ENCODE measurements around the gene HOXD13. TPM values are rescaled to one million over a fixed set of nuclear protein-coding genes. Genes with fewer than 3 reads are reported as not detected.

Gene HOXD13
- total and polyA plus RNA-seq, 9 donors: not detected

DNA sequence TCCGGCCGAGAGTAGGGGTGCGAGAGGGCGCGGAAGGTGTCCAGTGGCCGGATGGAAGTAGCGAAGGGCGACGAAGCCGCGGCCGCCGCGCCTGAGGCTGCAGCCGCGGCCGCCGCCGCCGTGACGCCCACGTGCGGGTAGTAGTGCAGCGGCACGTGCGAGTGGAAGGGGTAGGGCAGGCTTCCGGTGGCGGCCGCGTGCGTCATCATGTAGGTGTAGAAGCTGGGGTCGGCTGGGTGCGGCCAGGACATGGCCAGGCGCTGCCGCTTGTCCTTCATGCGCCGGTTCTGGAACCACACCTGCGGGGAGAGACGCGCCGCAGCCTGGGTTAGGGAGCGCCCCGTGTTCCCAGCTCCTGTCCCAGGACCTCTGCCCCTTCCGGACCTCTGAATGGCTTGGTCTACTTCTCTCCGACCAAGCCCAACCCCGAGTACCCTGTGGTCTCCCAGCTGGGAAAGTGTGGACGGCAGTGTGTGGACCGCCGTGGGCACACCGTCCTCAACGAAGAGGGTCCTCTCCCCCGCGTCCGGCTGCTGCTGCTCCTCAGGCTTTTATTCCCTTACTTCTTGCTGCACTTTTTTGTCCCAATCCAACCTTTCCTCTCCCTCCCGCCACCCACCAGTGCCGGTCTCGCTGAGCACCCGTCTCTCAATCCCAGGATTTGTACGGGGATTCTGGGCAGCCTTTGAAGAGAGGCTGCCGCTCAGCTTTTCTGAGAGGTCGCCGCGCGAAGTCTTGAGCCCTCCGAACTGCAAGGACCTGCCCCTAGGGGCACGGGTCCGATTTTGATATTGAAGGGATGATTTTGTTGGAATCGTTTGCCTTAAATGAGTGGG lies 11.8 kb upstream of the HOXD13 start:
- WGBS, 3 donors: 8 to 10% (median 8%) methylated on average over 67 to 68 of the region's 68 CpGs

DNA sequence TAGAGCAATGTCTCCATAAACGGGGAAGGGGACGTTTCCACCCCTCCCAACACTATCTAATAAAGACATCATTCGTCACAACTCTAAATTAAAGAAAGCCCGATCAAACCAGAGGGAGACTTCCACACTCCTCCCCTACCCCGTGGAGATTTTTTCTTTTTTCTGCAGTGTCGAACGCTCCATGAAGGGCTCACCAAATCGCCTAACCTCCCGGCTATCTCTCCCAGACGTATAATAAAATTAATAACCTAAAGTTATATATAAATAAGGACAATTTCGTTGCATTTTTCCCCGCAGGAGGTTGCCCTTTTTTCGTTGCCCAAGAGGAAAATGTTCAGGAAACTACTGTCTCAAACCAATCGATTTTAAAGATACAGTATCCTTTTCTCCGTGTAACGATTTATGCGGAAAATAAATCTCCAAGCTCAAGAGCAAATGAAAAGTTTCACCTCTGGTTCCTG lies 11.1 kb upstream of the HOXD13 start:
- H3K9me3 ChIP-seq: peaks cover 0 to 4% of the 10 kb centered on the region in 2 donors

More for the DNA sequence above, 11.8 kb upstream of the HOXD13 start:
- no peak overlapping the region for H3K4me3 ChIP-seq
- intact Hi-C loops (cut with DNase I): loop anchor here in 1 of 4 donors (10.0 kb wide), 1 partner anchor 396 kb away; no protein-coding TSS in a partner anchor
- peaks cover 0 to 4% of the 10 kb centered on the region in 2 donors for H3K9me3 ChIP-seq
- no peak overlapping the region for H3K27ac ChIP-seq
- peaks cover 3% of the 10 kb centered on the region for H3K4me1 ChIP-seq (ENCODE audit: insufficient read depth)
- DNase-seq: no peak
- H3K36me3 ChIP-seq: no peaks in the 10 kb centered on the region
- H3K27me3 ChIP-seq: peaks cover 20% of the 10 kb centered on the region
- TF ChIP-seq, protein P1, sequence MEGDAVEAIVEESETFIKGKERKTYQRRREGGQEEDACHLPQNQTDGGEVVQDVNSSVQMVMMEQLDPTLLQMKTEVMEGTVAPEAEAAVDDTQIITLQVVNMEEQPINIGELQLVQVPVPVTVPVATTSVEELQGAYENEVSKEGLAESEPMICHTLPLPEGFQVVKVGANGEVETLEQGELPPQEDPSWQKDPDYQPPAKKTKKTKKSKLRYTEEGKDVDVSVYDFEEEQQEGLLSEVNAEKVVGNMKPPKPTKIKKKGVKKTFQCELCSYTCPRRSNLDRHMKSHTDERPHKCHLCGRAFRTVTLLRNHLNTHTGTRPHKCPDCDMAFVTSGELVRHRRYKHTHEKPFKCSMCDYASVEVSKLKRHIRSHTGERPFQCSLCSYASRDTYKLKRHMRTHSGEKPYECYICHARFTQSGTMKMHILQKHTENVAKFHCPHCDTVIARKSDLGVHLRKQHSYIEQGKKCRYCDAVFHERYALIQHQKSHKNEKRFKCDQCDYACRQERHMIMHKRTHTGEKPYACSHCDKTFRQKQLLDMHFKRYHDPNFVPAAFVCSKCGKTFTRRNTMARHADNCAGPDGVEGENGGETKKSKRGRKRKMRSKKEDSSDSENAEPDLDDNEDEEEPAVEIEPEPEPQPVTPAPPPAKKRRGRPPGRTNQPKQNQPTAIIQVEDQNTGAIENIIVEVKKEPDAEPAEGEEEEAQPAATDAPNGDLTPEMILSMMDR (IDR thresholded peaks at IDR 0.05): no peak
- no peak for TF ChIP-seq POLR2A (IDR thresholded peaks at IDR 0.05)
- no peak for TF ChIP-seq EP300 (IDR thresholded peaks at IDR 0.05)

DNA sequence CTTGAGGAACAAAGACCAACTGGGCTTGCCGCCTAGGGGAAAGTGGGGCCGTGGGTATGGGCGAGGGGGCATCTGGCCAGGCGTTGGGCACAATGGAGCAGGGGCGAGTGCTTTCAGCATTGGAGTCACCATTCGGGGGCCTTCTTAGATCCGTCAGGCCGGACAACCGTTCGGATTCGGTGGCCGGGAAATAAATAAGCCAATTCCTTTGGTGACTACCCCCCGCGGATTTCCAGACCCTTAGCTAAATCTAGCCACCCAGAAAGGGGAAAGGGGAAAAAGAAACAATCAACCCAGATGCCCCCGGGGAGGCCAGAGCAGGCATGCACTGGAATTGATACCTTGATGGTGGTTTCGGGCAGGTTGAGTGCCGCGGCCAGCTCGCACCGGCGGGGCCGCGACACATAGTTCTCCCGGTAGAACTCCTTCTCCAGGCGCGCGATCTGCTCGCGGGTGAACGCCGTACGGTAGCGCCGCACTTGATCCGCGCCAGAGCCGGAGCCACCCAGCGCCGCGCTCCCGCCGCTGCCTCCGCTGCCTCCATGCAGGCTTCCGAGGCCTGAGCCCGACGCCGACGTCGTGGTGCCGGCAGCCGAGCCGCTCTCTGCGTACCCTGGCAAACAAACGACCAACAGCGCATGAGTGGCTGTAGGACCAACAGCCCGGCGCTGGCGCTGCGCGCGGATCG lies 10.5 kb upstream of the HOXD13 start:
- H3K27ac ChIP-seq: no peak overlapping the region
- 11 to 12% (median 12%) methylated on average over 41 to 62 of the region's 62 CpGs for WGBS, 3 donors
- H3K27me3 ChIP-seq: peaks cover 18% of the 10 kb centered on the region

More for the DNA sequence above, 11.1 kb upstream of the HOXD13 start:
- Histone ChIP-seq H3K4me3 (no peak overlapping the region), H3K36me3 (no peaks in the 10 kb centered on the region), H3K27ac (no peak overlapping the region), H3K27me3 (peaks cover 20% of the 10 kb centered on the region), H3K4me1 (ENCODE audit: insufficient read depth) (peaks cover 3% of the 10 kb centered on the region)
- intact Hi-C loops (cut with DNase I): loop anchor here in 1 of 4 donors (10.0 kb wide), 1 partner anchor 397 kb away; no protein-coding TSS in a partner anchor
- no peak for DNase-seq
- TF ChIP-seq, protein P1 (IDR thresholded peaks at IDR 0.05): no peak
- no peak for TF ChIP-seq POLR2A (IDR thresholded peaks at IDR 0.05)
- TF ChIP-seq EP300 (IDR thresholded peaks at IDR 0.05): no peak
- WGBS, 3 donors: 9 to 12% (median 11%) methylated on average over 17 of the region's 17 CpGs

DNA sequence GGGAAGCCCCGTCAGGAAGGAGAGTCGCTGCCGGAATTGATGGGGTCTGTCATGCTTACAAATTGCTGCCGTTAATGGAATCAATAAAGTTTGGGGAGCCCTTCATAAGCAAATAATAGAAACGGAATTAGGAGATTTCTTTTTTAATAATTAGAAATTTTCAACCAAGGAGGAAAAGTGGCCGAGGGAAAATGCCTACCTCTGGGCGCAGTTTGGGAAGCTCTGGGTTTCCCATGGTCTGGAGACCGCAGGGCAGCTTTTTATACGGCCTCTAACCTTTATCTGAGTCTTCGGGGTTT lies 10.0 kb upstream of the HOXD13 start:
- Histone ChIP-seq H3K36me3 (no peaks in the 10 kb centered on the region), H3K9me3 (peaks cover 0 to 4% of the 10 kb centered on the region in 2 donors), H3K4me3 (no peak overlapping the region), H3K27me3 (peaks cover 14% of the 10 kb centered on the region), H3K4me1 (ENCODE audit: insufficient read depth) (peaks cover 3% of the 10 kb centered on the region), H3K27ac (no peak overlapping the region)
- WGBS, 3 donors: 11 to 15% (median 12%) methylated on average over 10 of the region's 10 CpGs
- DNase-seq: no peak
- intact Hi-C loops (cut with DNase I): loop anchor here in 1 of 4 donors (10.0 kb wide), 1 partner anchor 398 kb away; no protein-coding TSS in a partner anchor
- TF ChIP-seq, protein P1 (IDR thresholded peaks at IDR 0.05): no peak
- TF ChIP-seq POLR2A (IDR thresholded peaks at IDR 0.05) (no peak), EP300 (IDR thresholded peaks at IDR 0.05) (no peak)

More for the DNA sequence above, 10.5 kb upstream of the HOXD13 start:
- intact Hi-C loops (cut with DNase I): loop anchor here in 1 of 4 donors (10.0 kb wide), 1 partner anchor 397 kb away; no protein-coding TSS in a partner anchor
- H3K9me3 ChIP-seq: peaks cover 0 to 4% of the 10 kb centered on the region in 2 donors
- H3K36me3 ChIP-seq: no peaks in the 10 kb centered on the region
- peaks cover 3% of the 10 kb centered on the region for H3K4me1 ChIP-seq (ENCODE audit: insufficient read depth)
- H3K4me3 ChIP-seq: no peak overlapping the region
- no peak for DNase-seq
- no peak for TF ChIP-seq POLR2A (IDR thresholded peaks at IDR 0.05)
- no peak for TF ChIP-seq EP300 (IDR thresholded peaks at IDR 0.05)
- TF ChIP-seq, protein P1 (IDR thresholded peaks at IDR 0.05): no peak
